ENCODE data around the gene ACOT6. TPM values are rescaled to one million over a fixed set of nuclear protein-coding genes. Genes with fewer than 3 reads are reported as not detected.
"Not testable (repeated sequence)": the region's sequence is repeated elsewhere in the genome, so short reads cannot be mapped to it uniquely, and the experiment has no call there.

ACOT6 gene
- total RNA-seq, 1 experiment from 2014 or later = not detected

- Histone ChIP-seq H3K4me1 (no peaks in the 10 kb centered on the region), H3K9me3 (replicated peaks) (no peaks in the 10 kb centered on the region), H3K27ac (no peak overlapping the region), H3K36me3 (no peaks in the 10 kb centered on the region), H3K4me3 (no peak overlapping the region), H3K27me3 (no peaks in the 10 kb centered on the region)
- DNase-seq = no peak
Observed at GRCh38 chr14:73620268-73620667, 8.0 kb downstream of the ACOT6 start.

- Histone ChIP-seq H3K9me3 (replicated peaks) (no peaks in the 10 kb centered on the region), H3K27me3 (no peaks in the 10 kb centered on the region), H3K4me3 (no peak overlapping the region), H3K4me1 (no peaks in the 10 kb centered on the region), H3K36me3 (no peaks in the 10 kb centered on the region), H3K27ac (no peak overlapping the region)
- DNase-seq = no peak
Observed at GRCh38 chr14:73623504-73624054, 11.3 kb downstream of the ACOT6 start.

- no peaks in the 10 kb centered on the region for H3K9me3 ChIP-seq (replicated peaks)
- no peaks in the 10 kb centered on the region for H3K27me3 ChIP-seq
- no peak overlapping the region for H3K4me3 ChIP-seq
- H3K36me3 ChIP-seq = no peaks in the 10 kb centered on the region
- no peaks in the 10 kb centered on the region for H3K4me1 ChIP-seq
- no peak overlapping the region for H3K27ac ChIP-seq
- DNase-seq = no peak
Observed at GRCh38 chr14:73625706-73626105, 13.4 kb downstream of the ACOT6 start.

GRCh38 chr14:73627151-73627558 lies 14.8 kb downstream of the ACOT6 start:
- Histone ChIP-seq H3K4me1 (no peaks in the 10 kb centered on the region), H3K27me3 (no peaks in the 10 kb centered on the region), H3K36me3 (no peaks in the 10 kb centered on the region), H3K4me3 (no peak overlapping the region), H3K27ac (no peak overlapping the region), H3K9me3 (replicated peaks) (no peaks in the 10 kb centered on the region)
- no peak for DNase-seq

GRCh38 chr14:73630009-73630780 lies 17.9 kb downstream of the ACOT6 start:
- Histone ChIP-seq H3K4me1 (no peaks in the 10 kb centered on the region), H3K27ac (no peak overlapping the region), H3K4me3 (no peak overlapping the region), H3K9me3 (replicated peaks) (no peaks in the 10 kb centered on the region), H3K36me3 (no peaks in the 10 kb centered on the region), H3K27me3 (no peaks in the 10 kb centered on the region)
- DNase-seq = no peak

GRCh38 chr14:73633116-73634010 lies 21.0 kb downstream of the ACOT6 start:
- DNase-seq = peak; percentile 21 to 55
- no peak overlapping the region for H3K27ac ChIP-seq
- H3K9me3 ChIP-seq (replicated peaks) = no peaks in the 10 kb centered on the region
- H3K36me3 ChIP-seq = no peaks in the 10 kb centered on the region
- H3K4me1 ChIP-seq = no peaks in the 10 kb centered on the region
- H3K27me3 ChIP-seq = no peaks in the 10 kb centered on the region
- no peak overlapping the region for H3K4me3 ChIP-seq

- DNase-seq = no peak
- H3K4me3 ChIP-seq = no peak overlapping the region
- H3K4me1 ChIP-seq = no peaks in the 10 kb centered on the region
- H3K27ac ChIP-seq = no peak overlapping the region
- no peaks in the 10 kb centered on the region for H3K36me3 ChIP-seq
- no peaks in the 10 kb centered on the region for H3K27me3 ChIP-seq
- no peaks in the 10 kb centered on the region for H3K9me3 ChIP-seq (replicated peaks)
Observed at GRCh38 chr14:73634011-73634833, 21.9 kb downstream of the ACOT6 start.

- not testable (repeated sequence) for DNase-seq; H3K9me3 ChIP-seq (replicated peaks); H3K4me3 ChIP-seq; H3K27me3 ChIP-seq; H3K36me3 ChIP-seq; H3K4me1 ChIP-seq; H3K27ac ChIP-seq
Observed at GRCh38 chr14:73636355-73636754, 24.0 kb downstream of the ACOT6 start.

- Histone ChIP-seq H3K27ac (no peak overlapping the region), H3K4me3 (no peak overlapping the region), H3K9me3 (replicated peaks) (no peaks in the 10 kb centered on the region), H3K4me1 (no peaks in the 10 kb centered on the region), H3K27me3 (no peaks in the 10 kb centered on the region), H3K36me3 (no peaks in the 10 kb centered on the region)
- DNase-seq = no peak
Observed at GRCh38 chr14:73637830-73638229, 25.5 kb downstream of the ACOT6 start.

GRCh38 chr14:73640796-73641365 lies 28.6 kb downstream of the ACOT6 start:
- H3K4me3 ChIP-seq = no peak overlapping the region
- no peak for DNase-seq

GRCh38 chr14:73644531-73645247 lies 32.4 kb downstream of the ACOT6 start, which contains the start of gene DNAL1:
Gene DNAL1 (plus strand): TSS chr14:73644986. CDS start chr14:73645040, 54 bp downstream.
- H3K36me3 ChIP-seq = no peaks in the 10 kb centered on the region
- peak within 1 kb of the TSS; percentile 59 for H3K27ac ChIP-seq
- H3K4me1 ChIP-seq = no peaks in the 10 kb centered on the region; the same call in 1 of the 2 replicates
- peak within 1 kb of the TSS; percentile 74 for H3K4me3 ChIP-seq
- DNase-seq = peak; percentile 94 to 95
- no peaks in the 10 kb centered on the region for H3K27me3 ChIP-seq
- H3K9me3 ChIP-seq (replicated peaks) = no peaks in the 10 kb centered on the region

More at GRCh38 chr14:73640796-73641365, 28.6 kb downstream of the ACOT6 start:
- Histone ChIP-seq H3K9me3 (replicated peaks) (no peaks in the 10 kb centered on the region), H3K27ac (no peak overlapping the region), H3K36me3 (no peaks in the 10 kb centered on the region), H3K27me3 (no peaks in the 10 kb centered on the region), H3K4me1 (no peaks in the 10 kb centered on the region; the same call in 1 of the 2 replicates)

GRCh38 chr14:73645248-73645610 lies 32.9 kb downstream of the ACOT6 start:
- Histone ChIP-seq H3K4me3 (peak overlapping the region; percentile 74), H3K27ac (no peak overlapping the region; the same call in 1 of the 2 replicates), H3K9me3 (replicated peaks) (no peaks in the 10 kb centered on the region), H3K36me3 (no peaks in the 10 kb centered on the region), H3K4me1 (no peaks in the 10 kb centered on the region; the same call in 1 of the 2 replicates), H3K27me3 (no peaks in the 10 kb centered on the region)
- DNase-seq = no peak

- DNase-seq = no peak
- H3K27me3 ChIP-seq = no peaks in the 10 kb centered on the region
- peaks cover 4% of the 10 kb centered on the region for H3K4me1 ChIP-seq
- H3K36me3 ChIP-seq = no peaks in the 10 kb centered on the region
- no peaks in the 10 kb centered on the region for H3K9me3 ChIP-seq (replicated peaks)
- no peak overlapping the region for H3K4me3 ChIP-seq
- H3K27ac ChIP-seq = no peak overlapping the region
Observed at GRCh38 chr14:73651005-73651404, 38.7 kb downstream of the ACOT6 start.

All from SJCRH30 (cell line).